Right hindlimb (tissue), 1 donor: ENCODE measurements around the gene LENG8.
"Not testable (repeated sequence)": the region's sequence is repeated elsewhere in the genome, so short reads cannot be mapped to it uniquely, and the experiment has no call there.

ENCODE experiments used
- DNase-seq: peaks from one replicate; pipeline ENCODE4 v3.0.0-alpha.2; 2018

The LENG8 gene

DNA sequence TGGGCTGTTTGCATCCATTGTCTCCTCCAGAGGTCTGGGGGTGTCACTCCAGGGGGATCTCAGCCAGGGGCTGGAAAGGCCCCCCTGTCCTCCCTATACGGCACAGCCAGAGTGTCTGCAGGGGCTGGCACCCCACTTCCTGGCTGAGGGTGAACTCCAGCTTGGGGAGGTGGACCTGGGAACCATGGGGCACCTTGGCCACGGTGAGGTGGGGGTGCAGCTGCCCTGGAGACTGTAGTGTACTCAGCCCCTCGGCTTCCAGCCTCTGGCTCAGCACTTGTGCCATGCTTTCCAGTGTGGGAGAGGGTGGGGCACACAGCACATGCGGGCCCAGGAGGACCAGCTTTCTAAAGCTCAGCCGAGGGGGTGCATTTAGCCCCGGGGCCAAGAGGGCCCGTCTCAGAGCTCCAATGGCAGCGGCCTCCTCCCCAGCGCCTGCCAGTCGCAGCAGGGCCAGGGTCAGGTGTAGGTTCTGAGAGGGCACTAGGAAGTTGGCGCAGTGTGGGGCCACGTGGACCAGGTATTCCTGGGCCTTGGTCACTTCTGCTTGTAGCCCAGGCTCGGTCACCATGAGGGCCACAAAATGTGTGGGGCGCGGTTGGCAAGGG, 13.2 kb downstream of the LENG8 start:
- no peak for DNase-seq

DNA sequence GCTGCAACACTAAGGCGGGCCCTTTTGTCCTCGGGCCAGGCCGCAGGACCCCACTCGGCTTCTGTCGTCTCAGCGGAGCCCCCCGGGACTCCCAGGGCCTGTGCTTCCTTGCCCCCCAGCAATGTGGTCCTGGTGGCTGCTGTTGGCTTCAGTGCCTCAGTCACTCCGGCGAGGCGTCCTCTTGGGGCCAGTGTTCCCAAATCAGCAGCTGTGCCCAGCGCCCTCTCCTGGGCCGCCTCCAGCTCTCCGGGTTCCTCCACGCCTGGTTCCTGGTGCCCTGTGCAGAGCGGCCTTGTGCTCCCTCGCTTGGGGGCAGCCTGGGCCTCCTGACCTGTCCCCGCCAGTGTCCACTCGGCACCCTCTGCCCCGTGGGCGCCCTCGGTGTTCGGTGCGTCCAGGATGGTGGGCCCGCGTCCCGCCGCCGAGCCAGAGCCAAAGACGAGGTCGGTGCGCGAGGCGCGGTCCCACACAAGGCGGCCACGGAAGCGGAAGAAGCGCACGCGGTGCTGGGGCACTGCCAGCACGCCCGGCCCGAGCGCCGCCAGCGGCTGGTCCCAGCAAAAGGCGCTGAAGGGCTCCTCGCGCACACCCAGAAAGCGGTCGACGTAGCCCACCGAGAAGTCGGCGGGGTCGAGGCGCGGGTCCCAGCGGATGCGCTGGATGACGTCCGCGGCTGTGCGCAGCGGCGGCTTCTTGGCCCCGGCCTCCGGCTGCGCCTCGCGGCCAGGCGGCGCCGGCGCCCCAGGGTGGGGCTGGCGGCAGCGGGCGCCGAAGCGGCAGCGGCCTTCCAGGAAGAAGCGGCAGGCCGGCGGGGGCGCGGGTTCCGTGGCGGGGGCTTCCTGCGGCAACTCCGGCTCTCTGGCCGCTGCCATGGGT, 13.9 kb downstream of the LENG8 start:
- peak; percentile 81 for DNase-seq

DNA sequence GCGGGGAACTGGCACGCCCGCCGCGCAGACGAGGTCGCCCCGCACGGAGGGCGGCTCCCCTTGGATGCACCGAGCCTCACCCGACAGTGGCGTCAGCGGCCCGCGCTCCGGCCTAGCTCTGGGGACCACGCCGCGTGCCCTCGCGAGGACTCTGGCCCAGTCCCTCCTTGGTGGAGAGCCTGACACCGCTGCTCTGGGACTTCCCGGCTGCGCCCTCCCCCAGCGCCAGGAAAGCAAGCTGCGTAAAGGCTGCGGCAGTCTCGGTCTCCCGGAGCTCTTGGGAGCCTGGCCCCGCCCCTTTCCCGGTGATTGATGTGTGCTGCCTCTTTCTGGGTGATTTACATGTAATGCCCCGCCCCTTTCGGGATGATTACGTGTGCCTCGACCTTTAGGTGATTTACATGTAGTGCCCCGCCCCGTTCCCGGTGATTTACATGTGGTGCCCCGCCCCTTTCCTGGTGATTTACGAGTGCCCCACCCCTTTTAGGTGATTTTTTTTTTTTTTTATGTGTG, 14.6 kb downstream of the LENG8 start, which contains the start of gene LENG9:
LENG9 (minus strand) TSS at position 248 of the 513 bp plus-strand sequence. CDS start 252 bp downstream, outside the sequence.
- peak; percentile 97 for DNase-seq

DNA sequence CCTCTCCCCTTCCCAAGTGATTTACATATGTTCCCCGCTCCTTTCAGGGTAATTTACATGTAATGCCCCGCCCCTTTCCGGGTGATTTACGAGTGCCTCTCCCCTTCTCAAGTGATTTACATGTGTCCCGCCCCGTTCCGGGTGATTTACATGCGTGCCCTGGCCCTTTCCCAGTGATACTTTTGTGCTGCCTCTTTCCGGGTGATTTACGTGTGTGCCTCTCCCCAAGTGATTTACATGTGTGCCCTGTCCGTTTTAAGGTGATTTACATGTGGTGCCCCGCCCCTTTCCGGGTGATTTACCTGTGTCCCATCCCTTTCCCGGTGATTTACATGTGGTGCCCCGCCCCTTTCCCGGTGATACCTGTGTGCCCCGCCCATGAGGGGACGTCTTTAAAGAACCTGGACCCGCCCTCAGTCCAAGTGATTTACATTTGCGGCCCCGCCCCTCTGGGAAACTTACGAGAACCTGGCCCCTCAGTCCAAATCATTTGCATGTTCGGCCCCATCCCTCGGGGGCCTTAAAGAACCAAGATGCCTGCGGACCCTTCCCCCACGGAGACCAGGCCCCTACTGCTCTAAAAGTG, 15.1 kb downstream of the LENG8 start:
- peak; percentile 84 for DNase-seq

DNA sequence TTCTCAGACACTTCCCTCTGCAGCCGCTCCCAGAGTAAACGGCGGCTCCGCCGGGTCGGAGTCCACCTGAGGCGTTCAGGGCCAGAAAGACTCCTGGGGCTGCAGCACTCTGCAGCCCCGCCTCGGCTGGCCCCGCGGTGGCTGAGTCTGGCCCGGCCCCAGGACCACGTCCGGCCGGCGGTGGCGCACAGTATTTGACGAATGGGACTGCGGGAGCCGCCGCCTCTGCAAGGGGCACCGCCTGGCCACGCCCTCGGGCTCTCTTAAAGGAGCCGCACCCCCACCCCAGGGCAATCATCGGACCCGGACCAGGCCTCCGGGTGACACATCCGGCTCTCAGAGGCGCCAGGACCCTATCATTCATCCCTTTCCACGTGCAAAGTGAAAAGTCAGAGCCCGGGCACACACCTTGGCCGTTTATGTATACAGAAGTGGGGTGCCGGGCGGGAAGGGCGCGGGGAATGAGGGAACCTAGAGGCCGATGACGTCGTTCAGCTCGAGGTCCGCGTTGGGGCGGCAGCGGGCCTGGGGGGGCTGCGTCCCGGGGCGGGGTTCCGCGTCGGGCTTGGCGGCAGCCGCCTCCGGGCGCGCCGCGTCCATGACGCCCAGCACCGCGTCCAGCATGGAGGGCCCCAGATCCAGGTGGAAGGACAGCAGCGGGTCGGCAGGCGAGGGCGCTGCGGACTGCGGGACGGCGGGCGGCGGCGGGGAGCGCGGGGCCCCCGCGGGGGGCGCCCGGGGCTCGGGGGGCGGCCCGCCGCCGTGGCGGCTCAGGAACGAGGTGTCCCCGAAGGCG, 15.8 kb downstream of the LENG8 start:
- DNase-seq, result peak; percentile 92

DNA sequence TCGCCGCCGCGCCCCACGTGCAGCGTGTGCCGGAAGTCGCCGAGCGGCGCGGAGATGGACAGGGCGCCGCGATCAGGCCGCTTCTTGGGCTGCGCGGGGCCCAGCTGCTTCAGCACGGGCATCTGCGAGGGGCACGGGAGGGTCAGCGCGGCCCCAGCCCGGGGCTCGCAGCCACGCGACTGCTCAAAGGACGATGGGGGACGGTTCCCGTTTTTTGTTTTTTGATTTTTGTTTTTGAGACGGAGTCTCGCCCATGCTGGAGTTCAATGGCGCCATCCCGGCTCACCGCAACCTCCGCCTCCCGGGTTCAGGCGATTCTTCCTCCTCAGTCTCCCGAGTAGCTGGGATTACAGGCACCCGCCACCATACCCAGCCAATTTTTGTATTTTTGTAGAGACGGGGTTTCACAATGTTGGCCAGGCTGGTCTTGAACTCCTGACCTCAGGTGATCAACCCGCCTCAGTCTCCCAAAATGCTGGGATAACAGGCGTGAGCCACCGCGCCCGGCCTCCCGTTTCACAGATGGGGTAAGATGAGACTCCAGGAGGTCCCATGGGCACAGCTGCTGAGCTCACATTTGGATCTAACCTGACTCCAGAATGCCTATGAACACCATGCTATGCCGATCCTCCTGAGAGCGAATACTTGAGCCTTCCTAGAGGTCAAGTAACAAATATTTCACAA, 16.6 kb downstream of the LENG8 start:
- no peak for DNase-seq

DNA sequence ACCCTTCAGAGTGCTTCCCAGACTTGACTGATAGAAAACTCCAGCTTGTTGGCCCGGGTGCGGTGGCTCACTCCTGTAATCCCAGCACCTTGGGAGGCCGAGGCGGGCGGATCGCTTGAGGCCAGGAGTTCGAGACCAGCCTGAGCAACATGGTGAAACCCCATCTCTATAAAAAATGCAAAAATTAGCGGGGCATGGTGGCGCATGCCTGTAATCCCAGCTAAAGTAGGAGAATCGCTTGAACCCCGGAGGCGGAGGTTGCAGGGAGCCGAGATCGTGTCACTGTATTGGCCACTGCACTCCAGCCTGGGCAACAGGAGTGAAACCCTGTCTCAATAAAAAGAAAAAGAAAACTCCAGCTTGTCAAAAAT, 17.1 kb downstream of the LENG8 start:
- DNase-seq, result not testable (repeated sequence)

DNA sequence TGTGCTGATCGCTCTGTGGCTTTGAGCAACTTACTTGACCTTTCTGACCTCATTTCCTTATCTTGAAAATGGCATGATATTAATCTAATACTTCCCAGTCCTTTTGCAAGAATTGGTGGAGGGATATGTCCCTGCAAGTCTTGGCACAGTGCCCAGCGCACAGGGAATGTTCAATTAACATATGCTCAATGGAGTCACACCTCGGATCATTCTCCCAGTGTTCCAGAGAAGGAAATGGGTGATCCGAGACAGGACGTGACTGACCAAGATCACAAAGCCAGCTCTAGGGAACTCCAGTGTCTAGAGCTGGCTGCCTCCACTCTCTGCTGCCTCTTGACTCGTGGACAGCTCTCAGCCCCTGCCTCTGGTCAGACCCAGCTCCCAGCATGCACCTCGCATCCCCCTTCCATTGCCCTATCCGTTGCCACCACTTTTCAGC, 20.5 kb downstream of the LENG8 start:
- DNase-seq, result peak; percentile 27

DNA sequence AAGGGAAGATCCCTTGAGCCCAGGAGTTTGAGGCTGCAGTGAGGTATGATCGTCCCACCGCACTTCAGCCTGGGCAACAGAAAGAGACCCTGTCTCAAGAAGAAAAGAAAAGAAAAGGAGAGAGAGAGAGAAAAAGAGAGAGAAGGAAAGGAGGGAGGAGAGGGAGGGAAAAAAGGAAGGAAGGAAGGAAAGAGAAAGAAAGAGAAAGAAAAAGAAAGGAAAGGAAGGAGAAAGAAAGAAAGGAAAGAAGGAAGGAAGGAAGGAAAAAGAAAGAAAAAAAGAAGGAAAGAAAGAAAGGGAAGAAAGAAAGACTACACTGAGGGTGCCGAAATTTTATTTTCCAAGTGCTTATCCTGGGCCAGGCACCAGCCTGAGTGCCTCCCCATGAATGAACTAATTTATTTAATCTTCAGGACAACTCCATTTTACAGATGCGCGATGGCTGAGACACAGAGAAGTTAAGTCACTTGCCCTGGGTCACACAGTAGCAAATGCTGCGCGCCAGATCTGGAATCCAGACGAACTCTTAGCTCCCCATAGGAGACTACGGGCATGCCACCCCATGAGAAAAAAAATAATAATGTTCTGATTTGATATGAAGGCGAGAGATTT, 21.4 kb downstream of the LENG8 start:
- DNase-seq, result no peak

DNA sequence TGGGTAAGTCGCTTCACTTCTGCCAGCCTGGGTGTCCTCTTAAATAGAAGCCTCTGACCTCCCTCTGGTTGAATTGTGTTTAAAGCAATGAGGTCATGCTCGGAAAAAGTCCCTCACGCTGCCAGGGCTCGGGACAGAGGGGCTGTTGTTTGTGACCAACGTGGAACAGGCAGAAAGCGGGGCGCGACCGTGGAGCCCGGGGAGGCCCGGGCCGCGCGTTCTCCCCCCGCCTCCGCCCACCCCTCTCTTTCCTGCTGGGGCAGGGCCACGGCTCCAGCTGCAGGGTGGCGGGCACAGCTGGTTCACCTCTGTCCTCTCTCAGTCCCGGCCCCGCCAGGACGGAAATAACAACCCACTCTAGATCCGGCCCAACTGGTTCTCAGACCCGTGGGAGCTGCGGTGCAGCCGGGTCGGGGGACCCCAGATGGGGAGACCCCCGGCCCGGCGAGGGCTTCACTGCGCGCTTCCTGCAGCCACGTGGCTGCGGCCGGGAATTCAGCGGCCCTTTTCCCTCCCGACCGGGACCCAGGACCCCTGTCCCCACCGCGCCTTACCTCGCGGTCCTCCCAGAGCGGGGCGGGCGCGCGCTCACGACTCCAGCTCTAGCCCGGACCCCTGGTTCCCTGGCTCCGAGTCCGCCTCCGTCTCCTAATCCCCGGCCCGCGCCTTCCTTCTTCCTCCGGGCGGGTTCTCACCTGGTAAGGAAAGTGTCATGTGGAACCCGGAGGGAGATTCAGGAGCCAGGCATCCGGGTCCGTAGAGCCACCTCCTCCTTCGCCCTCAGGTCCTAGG, 22.2 kb downstream of the LENG8 start:
- DNase-seq, result peak; percentile 77

DNA sequence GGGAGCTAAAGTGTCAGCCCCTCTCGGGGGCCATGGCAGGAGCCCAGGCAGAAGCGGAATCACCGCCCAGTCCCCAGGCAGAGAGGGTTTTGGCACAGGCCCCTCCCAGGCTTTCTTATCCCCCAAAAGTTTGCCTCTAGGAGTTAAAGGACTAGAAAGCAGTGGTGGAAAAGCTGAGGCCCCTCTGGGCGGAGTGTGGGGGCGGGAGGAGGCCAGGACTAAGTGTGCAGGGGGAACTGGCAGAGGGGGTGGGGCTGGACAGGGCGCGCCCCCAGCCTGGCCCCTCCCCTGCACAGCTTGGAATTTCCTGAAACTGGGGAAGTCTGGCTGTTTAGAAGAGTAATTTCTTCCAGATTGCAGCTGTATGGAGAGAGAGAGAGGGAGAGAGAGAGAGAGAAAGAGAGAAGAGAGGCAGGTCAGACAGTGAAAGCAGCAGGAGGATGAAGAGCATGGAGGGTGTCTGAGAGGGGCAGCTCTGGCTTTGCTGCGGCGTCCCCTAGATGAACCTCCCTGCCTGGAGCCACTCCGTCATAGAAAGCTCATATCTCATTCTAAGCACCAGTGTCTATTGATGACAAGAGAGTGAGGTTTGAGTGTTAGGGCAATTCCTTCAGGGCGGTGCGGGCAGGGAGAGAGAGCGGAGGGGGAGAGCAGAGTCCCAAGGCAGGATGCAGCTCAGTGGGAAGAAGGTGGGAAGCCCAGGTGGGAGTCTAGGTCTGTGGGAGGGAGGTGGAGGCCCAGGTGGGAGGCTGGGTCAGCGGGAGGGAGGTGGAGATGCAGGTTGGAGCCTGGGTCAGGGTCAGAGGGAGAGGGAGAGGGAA, 24.3 kb downstream of the LENG8 start, which contains the start of gene CDC42EP5:
CDC42EP5 (minus strand) TSS at position 226 of the 821 bp plus-strand sequence. CDS start 7,749 bp downstream, outside the sequence.
- peak; percentile 97 for DNase-seq

DNA sequence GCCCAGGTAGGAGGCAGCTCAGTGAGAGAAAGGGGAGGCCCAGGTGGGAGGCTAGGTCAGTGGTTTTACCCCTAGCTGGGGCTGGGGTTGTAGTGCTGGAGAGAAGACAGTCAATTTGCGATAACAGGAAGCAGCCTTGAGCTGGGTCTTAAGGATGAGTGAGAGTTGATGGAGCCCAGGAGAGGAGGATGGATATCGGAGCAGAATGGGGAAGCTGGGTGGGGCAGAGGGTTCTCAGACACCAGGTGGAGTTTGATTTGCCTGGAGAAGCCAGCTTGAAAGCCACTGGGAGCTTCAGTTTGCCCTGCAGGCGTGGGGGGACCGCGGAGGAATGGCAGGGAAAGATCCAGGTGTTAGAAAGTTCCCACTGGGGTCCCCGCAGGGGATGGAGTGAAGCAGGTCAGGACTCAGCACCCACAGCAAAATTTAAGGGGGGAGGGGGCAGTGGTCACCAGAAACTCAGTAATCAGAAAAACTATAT, 24.9 kb downstream of the LENG8 start:
- DNase-seq, result no peak

DNA sequence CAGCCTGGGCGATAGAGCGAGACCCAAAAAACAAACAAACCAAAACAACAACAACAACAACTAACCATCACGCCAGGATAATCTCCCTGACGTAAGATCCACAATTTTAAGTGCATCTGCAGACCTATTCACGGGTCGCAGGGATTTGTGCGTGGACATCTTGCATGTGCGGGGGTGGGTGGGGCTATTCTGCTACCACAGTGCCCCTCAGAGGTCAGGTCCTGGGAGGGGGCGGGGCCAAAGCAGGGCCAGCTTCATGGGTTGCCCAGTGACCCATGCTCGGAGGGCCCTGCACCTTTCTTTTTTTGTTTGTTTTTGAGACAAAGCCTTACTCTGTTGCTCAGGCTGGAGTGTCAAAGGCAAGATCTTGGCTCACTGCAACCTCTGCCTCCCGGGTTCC, 26.7 kb downstream of the LENG8 start:
- no peak for DNase-seq

DNA sequence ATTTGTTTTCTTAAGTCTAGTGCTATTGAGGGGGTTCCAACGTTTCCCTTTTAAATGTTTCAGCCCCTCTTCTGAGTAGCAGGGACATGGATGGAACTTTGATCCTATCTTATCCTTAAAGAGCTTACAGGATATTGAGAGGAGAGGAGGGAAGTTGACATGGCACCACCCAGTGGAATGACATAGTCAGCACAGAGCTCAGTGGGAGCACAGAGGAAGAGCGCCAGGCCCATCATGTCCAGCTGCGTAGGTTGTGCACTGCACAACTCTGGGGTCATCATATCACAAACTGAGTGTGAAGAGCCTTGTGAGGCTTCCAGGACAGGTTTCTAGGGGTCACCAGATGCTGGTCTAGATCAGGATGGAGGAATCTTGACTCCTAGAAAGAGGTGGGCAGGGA, 28.7 kb downstream of the LENG8 start:
- no peak for DNase-seq

DNA sequence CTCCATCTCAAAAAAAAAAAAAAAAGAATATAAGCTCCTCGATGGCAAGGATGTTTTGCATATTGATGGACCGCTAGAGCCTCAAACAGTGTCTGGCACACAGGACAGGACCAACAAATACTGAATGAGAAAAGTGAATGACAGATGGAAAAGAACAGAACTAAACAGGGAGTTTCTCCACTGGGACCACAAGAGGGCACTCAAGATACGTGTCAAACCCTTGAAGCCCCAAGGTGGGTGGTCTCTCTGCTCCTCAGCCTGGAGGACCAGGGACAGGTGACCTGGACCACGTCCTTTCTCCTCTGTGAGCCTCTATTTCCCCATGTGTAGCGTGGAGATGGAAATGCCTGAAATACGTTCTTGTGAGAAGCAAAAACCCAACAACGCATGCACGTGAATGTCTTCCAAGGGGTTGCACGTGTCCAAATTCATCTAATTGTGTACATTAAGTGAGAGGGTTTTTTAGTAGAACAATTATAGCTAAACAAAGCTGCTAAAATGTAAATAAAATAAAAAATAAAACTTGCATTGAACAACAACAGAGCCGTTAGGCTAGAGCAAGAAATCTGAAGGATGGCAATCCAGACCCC, 29.8 kb downstream of the LENG8 start:
- peak; percentile 27 for DNase-seq

DNA sequence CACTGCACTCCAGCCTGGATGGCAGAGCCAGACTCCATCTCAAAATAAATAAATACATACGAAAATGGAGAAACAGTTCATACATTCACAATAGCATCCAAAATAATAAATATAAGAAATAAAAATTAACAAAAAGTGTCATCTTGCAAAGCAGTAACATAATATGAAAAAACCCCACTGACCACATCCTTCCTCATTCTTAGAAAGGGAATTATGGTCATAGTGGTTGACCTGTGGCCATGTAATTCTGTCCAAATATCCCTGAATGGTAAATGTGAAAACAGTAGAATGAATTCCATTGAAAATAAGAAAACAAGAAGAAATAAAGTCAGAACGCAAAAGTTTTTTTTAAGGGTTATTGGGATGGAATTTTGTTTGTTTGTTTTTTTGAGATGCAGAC, 31.1 kb downstream of the LENG8 start:
- no peak for DNase-seq

DNA sequence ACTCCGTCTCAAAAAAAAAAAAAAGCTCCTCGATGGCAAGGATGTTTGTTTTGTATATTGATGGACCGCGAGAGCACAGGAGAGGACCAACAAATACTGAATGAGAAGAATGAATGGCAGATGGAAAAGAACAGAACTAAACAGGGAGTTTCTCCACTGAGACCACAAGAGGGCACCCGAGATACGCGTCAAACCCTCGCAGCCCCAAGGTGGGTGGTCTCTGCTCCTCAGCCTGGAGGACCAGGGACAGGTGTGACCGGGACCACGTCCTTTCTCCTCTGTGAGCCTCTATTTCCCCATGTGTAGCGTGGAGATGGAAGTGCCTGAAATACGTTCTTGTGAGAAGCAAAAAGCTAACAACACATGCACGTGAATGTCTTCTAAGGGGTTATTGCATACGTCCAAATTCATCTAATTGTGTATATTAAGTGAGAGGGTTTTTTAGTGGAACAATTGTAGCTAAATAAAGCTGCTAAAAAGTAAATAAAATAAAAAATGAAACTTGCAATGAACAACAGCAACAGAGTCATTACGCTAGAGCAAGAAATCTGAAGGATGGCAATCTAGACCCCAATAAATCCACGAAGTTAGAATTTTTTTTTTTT, 32.4 kb downstream of the LENG8 start:
- DNase-seq, result peak; percentile 69

DNA sequence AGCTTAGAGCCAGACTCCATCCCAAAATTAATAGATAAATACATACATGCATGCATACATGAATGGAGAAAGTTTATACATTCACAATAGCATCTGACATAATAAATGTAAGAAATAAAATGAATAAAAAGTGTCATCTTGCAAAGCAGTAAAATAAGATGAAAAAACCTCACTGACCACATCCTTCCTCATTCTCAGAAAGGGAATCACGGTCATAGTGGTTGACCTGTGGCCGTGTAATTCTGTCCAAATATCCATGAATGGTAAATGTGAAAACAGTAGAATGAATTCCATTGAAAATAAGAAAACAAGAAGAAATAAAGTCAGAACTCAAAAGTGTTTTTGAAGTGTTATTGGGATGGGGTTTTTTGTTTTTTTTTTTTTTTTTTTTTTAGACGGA, 33.9 kb downstream of the LENG8 start:
- no peak for DNase-seq

DNA sequence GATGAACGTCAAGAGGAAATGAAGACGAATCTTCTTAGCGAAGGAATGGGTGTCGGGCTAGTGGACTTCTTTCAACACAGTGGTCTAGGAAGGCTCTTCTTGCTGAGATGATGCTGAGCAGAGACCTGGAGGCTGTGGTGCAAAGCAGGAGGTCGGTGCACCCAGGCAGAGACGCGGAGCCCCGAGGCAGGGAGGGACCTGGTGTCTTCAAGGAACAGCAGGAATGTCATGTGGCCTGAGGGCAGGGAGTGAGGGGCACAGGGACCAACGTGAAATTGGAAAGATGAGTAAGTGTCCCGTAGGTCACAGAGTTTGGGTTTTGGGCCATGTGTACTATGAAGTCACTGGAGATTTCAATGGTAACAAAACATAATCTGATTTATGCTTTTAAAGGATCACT, 35.5 kb downstream of the LENG8 start:
- no peak for DNase-seq
